Omental fat pad (tissue), 4 donors: Measurements from ENCODE around the gene EIF4G3. TPM values are rescaled to one million over a fixed set of nuclear protein-coding genes. Genes with fewer than 3 reads are reported as not detected.
"Not testable (repeated sequence)": the region's sequence is repeated elsewhere in the genome, so short reads cannot be mapped to it uniquely, and the experiment has no call there.

Experiments used
- ATAC-seq: fragments of 150-250 bp; one replicate; pipeline ENCODE4 v1.9.1; 2016; ENCODE audit warnings: mild to moderate bottlenecking, moderate library complexity; ENCODE audit not compliant: low FRiP score
- DNase-seq: peaks from one replicate; pipeline ENCODE4 v3.0.0-alpha.2; 2019; ENCODE audit warnings: low spot score
- total RNA-seq, 4 donors: library from RNA; depleted of rRNA; stranded (reverse); fragments of >200 nt; gene quantifications; one replicate each; pipeline ENCODE4 v1.1.0, GENCODE V29; 2016
- TF ChIP-seq, protein P1 (sequence below), 3 donors: fragments of 450-650 bp; IDR thresholded peaks; one replicate each; pipeline ENCODE4 v1.5.1; 2016 to 2017; ENCODE audit warnings: antibody characterized with exemption in 3 of 3, mild to moderate bottlenecking in 3 of 3, moderate library complexity in 2 of 3

Gene EIF4G3
- total RNA-seq, 4 donors from 2014 or later = 50.2 to 69.5 (median 51.8) TPM

DNA sequence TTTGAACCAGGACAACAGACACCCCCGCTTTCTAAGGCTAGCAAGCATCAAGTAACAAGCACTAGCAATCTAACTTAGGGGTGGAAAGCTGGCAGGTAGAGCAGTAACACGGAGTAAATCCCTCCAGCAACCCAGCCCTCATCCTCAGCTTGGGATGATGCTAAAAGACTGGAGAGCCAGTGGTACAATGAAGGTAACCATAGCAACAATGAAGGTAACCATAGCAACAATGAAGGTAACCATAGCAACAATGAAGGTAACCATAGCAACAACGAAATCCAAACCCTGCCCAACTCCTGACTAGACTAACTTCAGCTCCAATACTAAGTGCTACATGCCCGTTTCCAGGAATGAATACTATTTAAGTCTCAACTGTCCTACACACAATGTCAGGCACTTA, 22.2 kb upstream of the EIF4G3 start:
- TF ChIP-seq, protein P1, sequence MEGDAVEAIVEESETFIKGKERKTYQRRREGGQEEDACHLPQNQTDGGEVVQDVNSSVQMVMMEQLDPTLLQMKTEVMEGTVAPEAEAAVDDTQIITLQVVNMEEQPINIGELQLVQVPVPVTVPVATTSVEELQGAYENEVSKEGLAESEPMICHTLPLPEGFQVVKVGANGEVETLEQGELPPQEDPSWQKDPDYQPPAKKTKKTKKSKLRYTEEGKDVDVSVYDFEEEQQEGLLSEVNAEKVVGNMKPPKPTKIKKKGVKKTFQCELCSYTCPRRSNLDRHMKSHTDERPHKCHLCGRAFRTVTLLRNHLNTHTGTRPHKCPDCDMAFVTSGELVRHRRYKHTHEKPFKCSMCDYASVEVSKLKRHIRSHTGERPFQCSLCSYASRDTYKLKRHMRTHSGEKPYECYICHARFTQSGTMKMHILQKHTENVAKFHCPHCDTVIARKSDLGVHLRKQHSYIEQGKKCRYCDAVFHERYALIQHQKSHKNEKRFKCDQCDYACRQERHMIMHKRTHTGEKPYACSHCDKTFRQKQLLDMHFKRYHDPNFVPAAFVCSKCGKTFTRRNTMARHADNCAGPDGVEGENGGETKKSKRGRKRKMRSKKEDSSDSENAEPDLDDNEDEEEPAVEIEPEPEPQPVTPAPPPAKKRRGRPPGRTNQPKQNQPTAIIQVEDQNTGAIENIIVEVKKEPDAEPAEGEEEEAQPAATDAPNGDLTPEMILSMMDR (IDR thresholded peaks at IDR 0.05) = no peak
- ATAC-seq (no peak), DNase-seq (no peak)

DNA sequence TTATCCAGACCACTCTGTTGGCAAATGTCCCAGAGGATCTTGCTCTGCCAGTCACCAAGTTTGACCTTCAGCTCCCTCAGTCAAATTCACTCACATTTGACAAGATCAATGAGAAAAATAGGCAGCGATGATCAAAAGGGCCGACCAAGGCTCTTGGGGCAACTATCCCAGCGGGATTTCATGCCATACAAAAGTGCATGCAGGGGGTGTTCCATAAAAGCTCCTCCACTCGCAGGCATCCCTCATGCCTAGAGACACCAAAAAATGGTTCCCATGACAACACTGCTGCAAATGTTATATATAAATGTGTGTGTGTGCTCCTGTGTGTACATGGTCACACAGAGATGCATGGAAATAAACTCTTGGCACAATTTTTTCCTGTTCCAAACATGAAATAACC, 16.2 kb upstream of the EIF4G3 start:
- ATAC-seq (no peak), DNase-seq (no peak)
- TF ChIP-seq, protein P1 (IDR thresholded peaks at IDR 0.05) = no peak

DNA sequence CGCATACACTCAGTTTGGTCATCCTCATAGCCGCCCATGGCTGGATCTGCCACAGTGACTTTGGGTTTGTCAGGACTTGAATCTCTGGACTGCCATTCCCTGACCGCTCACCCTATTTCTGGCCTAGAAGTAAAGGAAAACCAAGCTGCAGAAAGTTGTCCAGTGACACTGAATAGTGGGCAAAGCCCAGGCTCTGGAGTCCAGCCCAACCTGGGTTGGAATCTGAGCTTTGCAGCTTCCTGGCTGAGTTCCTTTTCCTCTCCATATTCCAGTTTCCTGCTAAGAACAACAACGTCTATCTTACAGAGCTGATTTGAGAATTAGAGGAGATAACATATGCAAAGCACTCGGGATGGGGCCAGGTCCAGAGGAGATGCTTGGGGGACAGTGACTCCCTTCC, 15.6 kb upstream of the EIF4G3 start:
- no peak for DNase-seq
- ATAC-seq = no peak
- TF ChIP-seq, protein P1 (IDR thresholded peaks at IDR 0.05) = no peak

DNA sequence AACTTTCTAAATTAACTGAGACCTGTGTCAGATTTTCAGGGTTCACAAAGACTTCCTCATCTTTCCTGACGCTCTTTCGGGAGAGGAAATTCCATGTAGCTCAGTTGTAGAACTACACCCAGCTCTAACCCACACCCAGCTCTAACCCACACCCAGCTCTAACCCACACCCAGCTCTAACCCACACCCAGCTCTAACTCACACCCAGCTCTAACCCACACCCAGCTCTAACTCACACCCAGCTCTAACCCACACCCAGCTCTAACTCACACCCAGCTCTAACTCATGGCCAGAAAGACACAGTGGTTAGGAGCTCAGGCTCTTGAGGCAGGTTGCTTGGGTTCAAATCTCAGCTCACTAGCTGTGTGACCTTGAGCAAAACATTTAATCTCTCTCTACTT, 14.1 kb upstream of the EIF4G3 start:
- DNase-seq, ATAC-seq: not testable (repeated sequence)

DNA sequence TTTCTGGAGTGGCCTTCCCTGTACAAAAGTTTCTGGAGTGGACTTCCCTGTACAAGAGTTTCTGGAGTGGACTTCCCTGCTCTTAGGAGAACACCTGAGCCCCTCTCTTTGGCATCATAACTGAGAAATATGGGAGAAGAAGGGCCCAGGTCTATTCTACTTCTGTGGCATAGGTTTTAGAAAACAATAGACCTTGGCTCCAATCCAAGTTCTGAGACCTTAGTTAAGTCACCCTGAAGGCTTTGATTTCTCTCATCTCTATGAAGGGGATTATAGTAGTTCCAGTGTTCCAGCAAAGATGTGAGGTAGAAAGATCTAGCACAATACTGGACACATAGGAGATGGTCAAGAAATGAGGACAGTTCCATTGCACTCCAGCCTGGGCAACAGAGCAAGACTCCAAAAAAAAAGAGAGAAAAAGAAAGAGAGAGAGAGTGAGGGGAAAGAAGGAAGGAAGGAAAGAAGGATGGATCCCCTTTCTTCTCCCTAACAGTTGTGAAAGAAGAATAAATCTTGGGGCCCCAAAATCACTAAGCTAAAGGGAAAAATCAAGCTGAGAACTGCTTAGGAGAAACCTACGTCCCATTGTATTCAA, 13.3 kb upstream of the EIF4G3 start:
- DNase-seq = no peak
- TF ChIP-seq, protein P1 (IDR thresholded peaks at IDR 0.05) = no peak
- ATAC-seq = no peak

DNA sequence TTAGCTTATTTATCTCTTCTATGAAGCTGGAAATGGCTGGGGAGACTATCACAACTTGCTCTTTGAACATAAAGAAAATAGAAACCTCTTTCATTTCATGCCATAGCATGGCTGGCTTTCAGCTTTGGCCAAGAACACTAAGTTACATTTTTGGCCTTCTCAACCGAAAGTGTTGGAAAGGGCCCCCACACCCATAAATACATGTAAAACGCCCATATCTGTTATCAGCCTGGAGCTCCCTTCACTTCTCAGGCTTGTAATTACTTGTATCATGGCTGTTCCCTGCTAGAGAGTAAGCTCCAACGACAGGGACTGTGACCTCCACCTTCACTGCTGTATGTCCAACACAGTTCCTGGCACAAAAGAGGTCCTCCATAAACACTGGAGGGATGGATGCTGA, 12.7 kb upstream of the EIF4G3 start:
- ATAC-seq (no peak), DNase-seq (no peak)
- TF ChIP-seq, protein P1 (IDR thresholded peaks at IDR 0.05) = no peak

DNA sequence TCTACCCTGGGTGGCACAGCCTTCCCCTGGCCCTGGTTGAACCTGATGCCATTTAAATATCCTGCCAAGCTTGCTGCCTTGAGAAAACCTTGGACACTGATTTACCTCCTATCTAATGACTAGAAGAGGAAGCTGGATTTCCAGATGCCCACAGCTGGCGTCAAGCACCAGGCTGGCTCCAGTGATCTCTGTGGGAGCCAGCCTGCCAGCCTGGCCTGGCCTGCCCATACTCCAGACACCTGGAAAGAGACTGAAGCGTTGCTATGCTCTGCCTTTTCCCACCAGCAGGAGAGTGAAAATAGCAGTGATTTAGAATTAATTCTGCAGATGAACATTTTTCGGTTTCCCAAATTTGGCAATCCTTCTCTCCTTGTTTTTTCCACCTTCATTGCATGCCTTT, 11.5 kb upstream of the EIF4G3 start:
- TF ChIP-seq, protein P1 (IDR thresholded peaks at IDR 0.05) = no peak
- no peak for ATAC-seq
- DNase-seq = no peak
